ENCODE measurements around the gene GCNA.

GCNA gene, protein sequence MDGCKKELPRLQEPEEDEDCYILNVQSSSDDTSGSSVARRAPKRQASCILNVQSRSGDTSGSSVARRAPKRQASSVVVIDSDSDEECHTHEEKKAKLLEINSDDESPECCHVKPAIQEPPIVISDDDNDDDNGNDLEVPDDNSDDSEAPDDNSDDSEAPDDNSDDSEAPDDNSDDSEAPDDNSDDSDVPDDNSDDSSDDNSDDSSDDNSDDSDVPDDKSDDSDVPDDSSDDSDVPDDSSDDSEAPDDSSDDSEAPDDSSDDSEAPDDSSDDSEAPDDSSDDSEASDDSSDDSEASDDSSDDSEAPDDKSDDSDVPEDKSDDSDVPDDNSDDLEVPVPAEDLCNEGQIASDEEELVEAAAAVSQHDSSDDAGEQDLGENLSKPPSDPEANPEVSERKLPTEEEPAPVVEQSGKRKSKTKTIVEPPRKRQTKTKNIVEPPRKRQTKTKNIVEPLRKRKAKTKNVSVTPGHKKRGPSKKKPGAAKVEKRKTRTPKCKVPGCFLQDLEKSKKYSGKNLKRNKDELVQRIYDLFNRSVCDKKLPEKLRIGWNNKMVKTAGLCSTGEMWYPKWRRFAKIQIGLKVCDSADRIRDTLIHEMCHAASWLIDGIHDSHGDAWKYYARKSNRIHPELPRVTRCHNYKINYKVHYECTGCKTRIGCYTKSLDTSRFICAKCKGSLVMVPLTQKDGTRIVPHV

DNA sequence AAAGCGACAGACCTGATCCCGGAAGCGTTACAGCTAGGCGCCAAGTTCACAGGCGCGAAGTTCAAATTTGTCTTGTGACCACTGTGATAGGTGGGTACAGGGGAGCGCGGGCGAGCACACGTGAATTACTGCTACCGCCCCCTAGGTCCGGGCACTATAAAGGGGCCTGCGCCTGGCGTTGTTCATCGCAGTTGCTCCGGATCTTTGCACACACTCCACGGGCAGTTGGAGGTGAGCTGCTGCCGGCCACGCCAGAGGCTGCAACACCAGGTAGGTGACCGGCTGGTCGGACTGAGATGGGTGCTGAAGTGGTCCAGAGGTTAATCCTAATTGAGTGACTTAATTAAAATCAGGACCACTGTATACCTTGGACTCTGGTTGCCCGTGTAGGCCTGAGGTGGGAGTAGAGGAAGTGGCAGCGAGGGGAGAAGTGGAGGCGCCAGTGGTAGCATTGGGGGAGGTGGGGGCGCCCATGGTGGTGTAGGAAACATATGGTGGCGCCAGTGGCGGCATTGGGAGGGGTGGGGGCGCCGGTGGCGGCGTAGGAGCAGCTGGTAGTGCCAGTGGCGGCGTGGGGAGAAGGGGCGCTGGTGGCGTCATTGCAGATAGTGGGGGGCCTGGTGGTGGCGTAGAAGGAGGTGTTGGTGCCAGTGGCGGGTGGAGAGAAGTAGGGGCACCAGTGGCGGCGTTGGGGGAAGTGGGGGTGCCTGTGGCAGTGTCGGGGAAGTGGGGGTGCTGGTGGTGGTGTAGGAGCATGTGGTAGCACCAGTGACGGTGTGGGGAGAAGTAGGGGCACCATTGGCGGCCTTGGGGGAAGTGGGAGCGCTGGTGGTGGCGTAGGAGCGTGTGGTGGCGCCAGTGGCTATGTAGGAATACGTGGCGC lies at the start of gene GCNA:
TSS of gene GCNA (plus strand) at position 185 of the 883 bp plus-strand sequence. CDS start 2,385 bp downstream, outside the sequence.
- DNase-seq (ENCODE audit: low spot score), result no peak

DNA sequence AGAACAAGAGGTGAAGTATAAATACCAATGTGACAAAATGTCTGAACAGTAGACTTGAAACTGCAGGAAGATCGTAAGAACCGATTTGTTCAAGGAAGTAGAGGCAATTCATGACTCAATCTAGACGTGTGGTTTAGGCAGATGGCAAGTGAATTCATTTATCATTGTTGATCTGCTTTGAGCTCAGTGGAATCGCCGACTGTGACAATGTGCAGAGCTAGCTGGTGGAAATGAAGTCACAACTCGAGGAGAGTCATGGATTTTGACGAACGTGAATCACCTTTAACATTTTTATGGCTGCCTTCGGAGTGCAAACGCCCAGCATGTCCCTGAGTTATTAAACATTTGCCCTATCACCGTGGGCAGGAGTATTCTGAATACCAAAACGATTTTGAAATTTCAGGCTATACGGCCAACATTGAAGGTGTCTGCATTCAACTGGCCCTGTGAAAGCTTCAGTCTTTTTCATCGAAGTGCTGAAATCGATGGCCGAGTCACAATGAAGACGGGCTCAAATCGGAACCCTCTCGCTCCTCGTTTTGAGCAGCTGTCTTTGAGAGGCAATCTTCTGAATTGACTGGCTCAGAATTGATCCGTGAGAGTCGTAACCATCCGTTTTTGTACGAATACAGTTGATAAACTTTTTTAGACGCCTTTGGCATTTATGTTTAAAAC lies 46.0 kb upstream of the GCNA start:
- DNase-seq (ENCODE audit: low spot score), result no peak

DNA sequence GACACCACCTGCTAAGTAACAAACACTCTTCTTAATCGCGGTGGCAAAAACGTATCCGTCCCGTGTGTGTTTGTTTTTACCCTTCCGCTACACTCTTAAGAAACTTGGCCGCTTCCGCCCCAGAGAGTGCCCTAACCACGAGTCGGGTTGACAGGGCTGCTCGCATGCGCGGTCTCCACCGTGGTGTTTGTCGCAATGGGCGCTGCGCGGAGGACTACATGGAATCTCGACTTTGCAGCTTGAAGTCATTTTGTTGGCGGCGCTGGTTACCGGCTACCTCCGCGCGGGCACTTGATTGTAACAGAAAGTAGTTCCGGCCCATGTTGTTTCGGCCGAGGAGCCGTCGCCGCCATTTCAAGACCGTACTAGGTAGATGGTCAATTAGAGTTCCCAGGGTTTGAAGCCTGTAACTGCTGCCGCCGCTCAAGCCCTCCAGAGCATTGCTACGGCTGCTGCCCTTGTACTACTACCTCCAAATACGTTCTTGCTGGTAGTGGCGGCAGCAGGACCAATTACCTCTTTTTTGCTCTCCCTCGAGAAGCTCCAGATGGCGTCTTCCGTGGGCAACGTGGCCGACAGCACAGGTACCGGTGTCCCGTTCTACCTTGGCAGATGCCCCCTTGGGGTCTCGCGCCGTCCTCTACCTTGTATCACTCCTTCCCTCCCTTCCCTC lies 45.3 kb upstream of the GCNA start, which contains the start of gene OGT:
TSS of gene OGT (plus strand) at position 352 of the 673 bp plus-strand sequence. CDS start at position 548, 196 bp downstream.
- DNase-seq (ENCODE audit: low spot score), result peak; percentile 92

DNA sequence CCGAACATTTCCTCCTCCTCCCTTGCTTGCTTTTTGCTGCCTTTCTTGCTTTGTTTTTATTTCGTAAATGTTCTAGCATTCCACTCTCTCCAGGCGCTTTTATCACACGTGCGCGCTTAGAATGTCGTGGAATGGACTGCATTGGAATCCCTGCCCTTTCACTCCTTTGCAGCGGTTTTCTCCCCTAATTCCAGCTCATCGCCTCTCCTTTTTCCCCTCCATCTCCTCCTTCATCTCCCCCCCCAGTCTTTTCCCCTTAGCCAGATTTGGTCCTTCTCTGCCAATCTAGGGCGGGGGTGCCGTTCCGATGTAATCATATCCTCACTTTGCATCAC lies 44.8 kb upstream of the GCNA start:
- no peak for DNase-seq (ENCODE audit: low spot score)

DNA sequence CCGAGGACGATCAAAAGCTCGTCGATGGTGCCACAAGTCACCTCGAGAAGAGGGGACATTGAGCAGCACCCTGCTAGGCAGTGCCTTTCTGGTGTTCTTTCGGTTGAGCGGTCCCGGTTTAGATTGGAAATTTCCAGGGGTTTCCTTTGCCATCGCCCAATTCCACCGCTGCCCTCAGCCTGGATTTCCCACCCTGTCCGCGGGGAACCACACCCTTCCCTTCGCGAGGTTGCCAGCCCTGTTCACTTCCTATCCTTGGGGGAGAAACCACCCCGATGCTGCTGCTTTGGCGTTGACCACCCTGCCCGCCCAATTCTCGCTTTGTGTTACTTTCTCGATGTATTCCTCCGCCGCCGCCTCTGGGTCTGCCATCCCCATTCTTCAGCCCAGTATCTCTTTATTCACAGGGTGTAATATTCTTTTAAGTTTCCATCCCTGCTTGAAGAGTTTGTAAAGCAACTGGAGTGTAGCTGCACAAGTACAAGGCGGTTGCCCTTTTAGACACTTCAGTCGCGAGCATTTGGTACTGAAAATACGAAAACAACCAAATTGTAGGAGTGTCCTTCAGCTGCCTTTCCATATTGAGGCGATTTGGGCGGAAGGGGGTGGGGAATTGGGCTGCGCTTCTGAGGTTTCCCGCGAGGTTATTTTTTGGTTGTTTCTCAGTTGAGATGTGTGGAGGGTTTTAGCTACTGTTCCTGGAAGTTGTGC lies 44.2 kb upstream of the GCNA start:
- peak; percentile 65 for DNase-seq (ENCODE audit: low spot score)

DNA sequence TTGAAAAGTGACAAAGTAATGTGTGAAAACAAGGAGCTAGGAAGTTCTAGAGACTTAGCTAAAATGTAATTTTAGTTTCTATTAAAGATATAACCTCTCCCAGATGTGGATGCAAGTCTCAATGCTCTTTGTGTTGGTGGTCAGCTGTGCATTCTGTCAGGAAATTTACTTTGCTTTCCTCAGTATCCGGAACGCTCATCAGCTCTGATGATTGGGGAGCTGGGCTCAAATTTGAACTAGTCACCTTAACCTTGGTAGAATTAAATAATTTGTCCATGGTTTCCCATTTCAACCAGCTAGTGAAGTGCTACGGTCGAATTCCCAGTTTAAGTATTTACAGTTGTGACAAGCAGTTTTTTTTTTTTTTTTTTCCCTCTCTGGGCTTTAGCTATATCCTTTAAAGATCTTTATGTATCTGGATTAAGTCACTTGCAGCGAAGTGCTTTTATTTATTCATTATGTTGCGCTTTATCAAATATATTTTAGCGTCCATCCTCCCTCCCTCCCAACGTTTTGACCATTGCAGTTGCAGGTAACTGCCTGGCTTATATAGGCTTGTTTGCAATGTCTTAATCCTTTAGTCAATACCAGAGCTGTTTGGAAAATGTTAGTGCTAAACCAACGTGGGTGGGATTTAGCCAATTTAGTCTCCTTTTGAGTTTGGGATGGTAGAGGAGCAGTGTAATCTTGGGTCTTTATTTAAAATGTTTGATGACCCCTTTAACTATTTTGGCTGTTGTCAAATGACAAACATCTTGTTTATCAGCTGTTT lies 43.3 kb upstream of the GCNA start:
- DNase-seq (ENCODE audit: low spot score), result no peak

DNA sequence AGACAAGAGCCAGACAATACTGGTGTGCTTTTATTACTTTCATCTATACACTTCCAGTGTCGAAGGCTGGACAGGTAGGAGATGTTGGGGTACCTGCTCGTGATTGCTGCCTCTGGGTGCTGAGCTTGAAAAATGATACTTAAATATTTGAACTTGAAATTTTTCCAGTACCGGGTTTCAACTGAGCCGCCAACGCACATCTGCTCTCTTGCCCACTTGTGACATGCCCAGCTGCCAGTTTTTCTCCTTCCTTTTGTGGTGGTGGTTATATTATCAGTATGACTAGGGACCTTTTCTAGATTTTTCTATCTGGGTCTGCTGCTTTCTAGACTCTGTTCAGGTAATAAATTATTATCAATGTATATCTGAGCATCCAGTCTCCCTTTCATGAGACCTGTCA lies 42.0 kb upstream of the GCNA start:
- no peak for DNase-seq (ENCODE audit: low spot score)

DNA sequence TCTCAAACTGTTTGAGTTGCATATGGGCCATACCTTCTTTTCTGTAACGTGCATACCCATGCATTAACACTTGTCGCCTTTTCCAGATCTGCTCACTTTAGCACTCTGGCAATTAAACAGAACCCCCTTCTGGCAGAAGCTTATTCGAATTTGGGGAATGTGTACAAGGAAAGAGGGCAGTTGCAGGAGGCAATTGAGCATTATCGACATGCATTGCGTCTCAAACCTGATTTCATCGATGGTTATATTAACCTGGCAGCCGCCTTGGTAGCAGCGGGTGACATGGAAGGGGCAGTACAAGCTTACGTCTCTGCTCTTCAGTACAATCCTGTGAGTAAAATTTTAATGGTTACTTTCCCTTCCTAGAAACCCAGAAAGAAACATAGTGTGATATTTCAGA lies 40.5 kb upstream of the GCNA start:
- DNase-seq (ENCODE audit: low spot score), result no peak

DNA sequence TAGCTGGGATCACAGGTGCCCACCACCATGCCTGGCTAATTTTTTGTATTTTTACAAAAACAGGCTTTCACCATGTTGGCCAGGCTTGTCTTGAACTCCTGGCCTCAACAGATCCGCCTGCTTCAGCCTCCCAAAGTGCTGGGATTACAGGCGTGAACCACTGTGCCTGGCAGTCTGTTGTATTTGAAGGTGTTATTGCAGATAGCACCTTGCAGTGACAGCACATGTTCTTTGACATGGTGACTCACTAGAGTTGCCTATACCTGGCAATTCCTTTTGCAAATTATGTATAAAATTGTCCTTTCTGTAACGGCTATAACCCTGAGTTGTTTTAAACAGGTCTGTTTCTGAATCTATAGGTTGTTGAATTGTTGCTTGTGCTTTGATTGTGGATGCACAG lies 37.4 kb upstream of the GCNA start:
- DNase-seq (ENCODE audit: low spot score), result no peak

DNA sequence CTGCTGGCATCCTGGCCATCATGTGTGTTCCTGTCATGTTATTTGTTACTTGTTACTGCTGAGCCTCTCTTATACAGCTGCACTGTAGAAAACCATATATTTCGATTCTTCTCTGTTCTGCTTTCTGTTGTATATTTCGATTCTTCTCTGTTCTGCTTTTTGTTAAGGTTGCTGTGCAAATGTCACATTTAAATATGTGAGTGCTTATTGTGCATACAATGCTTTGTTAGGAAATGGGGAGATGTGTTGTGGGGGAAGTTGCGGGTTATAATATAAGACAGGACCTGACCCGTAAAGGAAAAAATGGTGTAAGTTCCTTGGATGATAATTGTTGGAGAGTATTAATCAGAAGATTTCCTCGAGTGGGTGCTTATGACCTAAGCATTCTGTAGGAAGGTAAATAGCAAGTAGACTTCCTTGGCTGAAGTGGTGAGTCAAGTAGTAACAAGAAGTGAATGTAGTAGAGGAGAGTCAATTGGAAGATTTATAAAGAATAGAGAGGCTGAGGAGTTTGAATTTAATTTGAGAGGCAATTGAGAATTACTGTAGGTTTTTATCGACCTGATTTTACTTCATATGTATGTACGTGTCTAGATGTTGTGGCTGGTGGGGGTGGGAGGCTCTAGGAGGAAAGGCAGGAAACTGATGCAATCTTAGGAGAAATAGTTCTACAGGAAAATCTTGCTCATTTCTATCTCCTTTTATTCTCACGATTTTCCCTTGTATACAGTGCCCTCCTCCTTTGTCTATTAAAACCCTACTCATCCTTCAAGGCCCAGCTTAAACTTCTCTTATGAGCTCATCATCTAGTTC lies 36.8 kb upstream of the GCNA start:
- no peak for DNase-seq (ENCODE audit: low spot score)

DNA sequence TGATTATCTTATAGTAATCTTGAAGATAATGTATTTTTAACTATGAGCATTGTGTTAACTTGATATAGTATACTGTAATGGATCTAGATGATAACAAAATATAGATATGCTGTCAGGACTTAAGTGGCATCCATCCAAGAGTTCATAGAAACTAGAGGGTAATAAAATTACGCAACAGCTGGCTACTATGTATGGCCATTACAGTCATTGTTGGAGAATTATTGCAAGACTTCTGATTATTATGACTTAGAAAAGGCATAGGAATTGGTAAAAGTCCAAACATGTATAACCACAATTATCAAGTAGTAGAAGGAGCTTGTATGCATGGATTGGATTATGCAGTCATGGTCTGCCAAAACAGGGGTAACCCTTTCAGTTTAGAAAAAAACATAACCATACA lies 35.8 kb upstream of the GCNA start:
- DNase-seq (ENCODE audit: low spot score), result no peak

DNA sequence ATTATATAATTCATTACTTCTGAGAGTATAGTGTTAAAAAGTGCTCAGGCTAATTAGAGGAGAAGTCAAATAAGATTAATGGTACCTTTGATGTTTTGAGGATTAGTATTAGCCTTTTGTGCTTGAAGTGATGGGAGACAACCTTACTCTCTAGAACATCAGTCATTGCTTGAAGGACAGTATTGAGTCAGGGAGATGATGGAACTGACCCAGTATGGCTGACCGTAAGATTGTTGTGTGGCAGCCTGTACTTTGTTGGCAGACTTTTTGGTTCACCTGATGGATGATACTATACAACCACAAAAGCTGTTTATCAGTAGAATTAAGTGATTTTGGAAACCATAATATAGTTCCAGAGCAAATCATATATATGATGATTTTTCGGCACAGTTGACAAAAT lies 35.4 kb upstream of the GCNA start:
- no peak for DNase-seq (ENCODE audit: low spot score)

DNA sequence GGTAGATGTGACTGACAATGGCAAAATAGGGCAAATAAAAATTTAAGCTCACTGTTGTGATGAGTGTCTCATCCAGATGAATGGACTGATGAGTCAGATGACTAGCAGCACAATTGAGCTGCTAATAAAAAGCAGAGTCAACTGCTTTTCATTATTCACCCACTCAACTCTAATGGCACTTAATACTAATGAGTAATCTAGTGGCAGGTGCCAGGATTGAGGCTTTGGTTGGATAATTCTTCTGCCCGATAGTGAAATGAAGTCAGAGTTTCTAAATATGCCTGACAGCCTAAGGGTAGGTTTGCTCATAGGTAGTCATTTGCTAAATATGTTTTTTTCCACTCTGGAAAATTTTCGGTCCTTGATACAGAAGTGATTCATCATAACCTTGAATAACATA lies 34.9 kb upstream of the GCNA start:
- no peak for DNase-seq (ENCODE audit: low spot score)

DNA sequence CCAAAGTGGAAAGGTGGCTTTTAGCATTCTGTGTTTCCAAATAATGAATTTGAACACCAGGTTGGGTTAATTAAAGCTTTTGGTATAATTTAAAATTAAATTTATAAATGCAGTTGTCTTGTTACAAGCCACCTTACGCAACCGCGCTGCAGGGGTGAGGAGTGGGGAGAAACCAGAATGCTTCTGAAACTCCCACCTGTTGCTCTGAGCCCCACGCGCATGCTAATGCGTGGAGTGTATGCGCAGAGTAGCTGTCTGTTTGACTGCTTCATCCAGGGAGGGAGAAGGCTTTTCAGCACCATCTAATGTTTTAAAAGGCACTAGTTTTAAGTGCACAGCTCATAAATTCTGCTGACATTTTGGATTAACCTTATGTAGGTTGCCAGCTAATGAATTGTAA lies 32.9 kb upstream of the GCNA start:
- no peak for DNase-seq (ENCODE audit: low spot score)

DNA sequence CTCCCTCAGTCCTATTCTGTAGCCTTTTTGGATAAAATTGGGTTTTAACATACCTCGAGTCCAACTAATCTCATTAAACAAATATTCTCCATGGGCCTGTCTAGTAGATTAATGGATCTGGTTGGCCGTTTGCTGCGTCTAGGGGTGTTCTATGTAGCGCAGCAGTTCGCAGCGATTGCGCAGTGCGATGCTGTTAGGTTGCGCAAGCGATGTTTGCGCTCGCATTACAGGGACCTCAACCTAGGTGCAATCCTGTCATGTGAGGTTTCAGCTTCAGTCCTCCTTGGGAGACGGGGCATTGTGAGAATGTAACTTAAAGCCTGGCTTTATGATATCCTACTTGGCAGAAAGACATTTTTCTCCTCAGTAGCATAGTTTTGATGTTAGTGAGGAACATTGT lies 31.4 kb upstream of the GCNA start:
- DNase-seq (ENCODE audit: low spot score), result no peak

DNA sequence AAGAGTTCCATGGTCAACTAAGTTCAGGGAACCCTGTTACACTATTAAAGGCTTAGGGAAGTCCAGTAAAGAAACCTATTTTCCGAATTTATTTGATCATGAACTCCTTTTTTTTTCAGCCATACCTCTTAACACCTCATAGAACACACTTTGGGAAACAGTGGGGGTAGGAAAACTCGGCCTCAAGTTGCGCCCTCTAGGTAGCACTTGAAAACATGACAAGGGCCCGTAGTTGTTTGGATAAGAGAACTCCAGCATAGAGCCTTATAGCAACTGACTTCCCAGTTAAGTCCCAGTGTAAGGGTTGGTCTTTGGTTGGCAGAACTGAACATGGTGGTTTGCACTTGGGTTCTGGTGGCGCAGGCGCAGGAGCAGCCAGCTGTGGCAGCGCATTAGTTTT lies 30.9 kb upstream of the GCNA start:
- DNase-seq (ENCODE audit: low spot score), result no peak

DNA sequence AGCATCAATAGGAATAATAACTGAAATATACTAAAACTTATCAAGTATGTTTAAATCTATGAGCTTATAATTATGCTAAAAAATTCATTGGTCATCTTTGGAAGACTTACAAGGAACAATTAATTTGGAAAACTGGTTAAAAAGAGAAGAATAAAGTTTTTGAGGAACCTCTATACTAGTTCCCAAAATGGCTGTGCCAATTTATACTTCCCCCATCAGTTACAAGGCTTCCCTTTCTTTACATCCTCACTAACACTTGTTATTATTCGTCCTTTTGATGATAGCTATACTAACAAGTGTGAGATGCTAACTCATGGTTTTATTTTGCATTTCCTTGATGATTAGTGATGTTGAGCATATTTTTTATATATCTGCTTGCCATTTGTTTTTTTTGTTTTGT lies 28.3 kb upstream of the GCNA start:
- no peak for DNase-seq (ENCODE audit: low spot score)

DNA sequence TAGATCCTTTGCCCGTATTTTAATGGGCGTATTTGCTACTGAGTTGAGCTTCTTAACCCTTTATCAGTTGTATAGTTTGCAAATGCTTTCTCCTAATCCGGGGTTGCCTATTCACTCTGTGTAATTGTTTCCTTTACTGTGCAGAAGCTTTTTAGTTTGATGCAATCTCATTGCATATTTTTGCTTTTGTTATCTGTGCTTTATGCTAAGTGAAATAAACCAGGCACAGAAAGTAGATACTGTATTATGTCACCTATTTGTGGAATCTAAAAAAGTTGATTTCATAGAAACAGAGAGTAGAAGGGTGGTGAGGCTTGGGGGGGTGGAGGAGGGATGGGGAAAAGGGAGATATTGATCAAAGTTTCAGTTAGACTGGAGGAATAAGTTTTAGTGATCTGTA lies 27.7 kb upstream of the GCNA start:
- no peak for DNase-seq (ENCODE audit: low spot score)

DNA sequence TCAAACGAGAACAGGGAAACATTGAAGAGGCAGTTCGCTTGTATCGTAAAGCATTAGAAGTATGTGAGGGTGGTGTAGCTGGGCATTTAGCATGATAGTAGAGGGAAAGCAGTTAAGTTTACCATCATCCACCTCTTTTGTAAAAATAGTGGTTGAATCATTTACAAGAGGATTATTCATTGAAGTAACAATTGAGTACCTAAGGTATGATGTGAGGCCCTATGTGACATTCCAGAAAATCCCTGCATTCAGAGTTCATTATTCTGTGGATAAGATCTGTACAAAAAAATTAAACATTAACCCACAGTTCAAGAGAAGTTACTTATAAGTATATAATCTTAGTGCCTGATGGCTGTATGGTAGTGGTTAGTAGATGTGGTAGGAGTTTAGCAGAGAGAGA lies 22.2 kb upstream of the GCNA start:
- DNase-seq (ENCODE audit: low spot score), result no peak

All from left forelimb (tissue), 1 donor.